Measurements from ENCODE around the gene TCEAL1.
A peak's percentile ranks its signal among the peaks of the same experiment; 100 is the strongest.
"Not testable (repeated sequence)": the region's sequence is repeated elsewhere in the genome, so short reads cannot be mapped to it uniquely, and the experiment has no call there.

Gene TCEAL1

GRCh38 chrX:103656617-103657016, 27.8 kb downstream of the TCEAL1 start:
- H3K27ac ChIP-seq: no peak overlapping the region
- TF ChIP-seq CTCF (conservative IDR thresholded peaks at IDR 0.05): no peak

- H3K27ac ChIP-seq: not testable (repeated sequence)
These were observed 28.3 kb downstream of the TCEAL1 start for GRCh38 chrX:103657066-103657465.

GRCh38 chrX:103658681-103659433, 30.1 kb downstream of the TCEAL1 start:
- no peak for TF ChIP-seq CTCF (conservative IDR thresholded peaks at IDR 0.05)
- peak overlapping the region; percentile 38 for H3K27ac ChIP-seq

- peak overlapping the region; percentile 38 for H3K27ac ChIP-seq
These were observed 30.7 kb downstream of the TCEAL1 start for GRCh38 chrX:103659460-103659859.

GRCh38 chrX:103663981-103664762, 35.4 kb downstream of the TCEAL1 start:
- no peak for TF ChIP-seq CTCF (conservative IDR thresholded peaks at IDR 0.05)
- no peak overlapping the region for H3K27ac ChIP-seq

- TF ChIP-seq CTCF (conservative IDR thresholded peaks at IDR 0.05): no peak
- no peak overlapping the region for H3K27ac ChIP-seq
These were observed 37.7 kb downstream of the TCEAL1 start for GRCh38 chrX:103666202-103667107.

- no peak overlapping the region for H3K27ac ChIP-seq
- no peak for TF ChIP-seq CTCF (conservative IDR thresholded peaks at IDR 0.05)
These were observed 41.0 kb downstream of the TCEAL1 start for GRCh38 chrX:103669745-103670144.
